WTC11 (cell line): ENCODE data around the gene SEL1L3. TPM values are rescaled to one million over a fixed set of nuclear protein-coding genes. Genes with fewer than 3 reads are reported as not detected.

ENCODE experiments used
- ATAC-seq: fragments of 200-7000 bp; cut with Tn5 transposase; 2 replicates; pipeline ENCODE4 v1.10.0; 2021; ENCODE audit warnings: mild to moderate bottlenecking, moderate library complexity
- CTCF ChIA-PET: fragments of 300-600 bp; sonication (Branson Sonifier 250); formaldehyde crosslinking; loops from one replicate; lab custom pipeline; 2021; ENCODE audit warnings: antibody characterized with exemption; lab: Charles Lee
- POLR2A ChIA-PET: fragments of 350-600 bp; sonication (Branson Sonifier 250); formaldehyde crosslinking; loops from one replicate; lab custom pipeline; 2021; ENCODE audit warnings: antibody characterized with exemption; lab: Charles Lee
- DNase-seq: peaks from one replicate; pipeline ENCODE4 v3.0.0; 2021; ENCODE audit warnings: low spot score
- H3K27ac Mint-ChIP-seq: 2 replicates; pipeline ENCODE4 v1.8.0; 2021; ENCODE audit warnings: mixed read lengths
- H3K27me3 Mint-ChIP-seq: 2 replicates; pipeline ENCODE4 v1.8.0; 2021; ENCODE audit warnings: low read depth, mild to moderate bottlenecking, moderate library complexity, mixed read lengths
- H3K36me3 Mint-ChIP-seq: 2 replicates; pipeline ENCODE4 v1.8.0; 2021; ENCODE audit warnings: mixed read lengths
- H3K4me1 Mint-ChIP-seq: 2 replicates; pipeline ENCODE4 v1.8.0; 2022; ENCODE audit warnings: mixed read lengths
- H3K4me3 Mint-ChIP-seq: 2 replicates; pipeline ENCODE4 v1.8.0; 2021; ENCODE audit warnings: mild to moderate bottlenecking, moderate library complexity, mixed read lengths
- H3K9me3 Mint-ChIP-seq: 2 replicates; pipeline ENCODE4 v1.8.0; 2021; ENCODE audit warnings: mixed read lengths
- CREM ChIP-seq: sonication (generic); formaldehyde crosslinking; IDR thresholded peaks from 2 replicates; pipeline ENCODE4 v1.8.1; 2022; ENCODE audit warnings: mild to moderate bottlenecking, missing genetic modification reagents, moderate library complexity
- FOXJ3 ChIP-seq: sonication (generic); formaldehyde crosslinking; IDR thresholded peaks from 2 replicates; pipeline ENCODE4 v1.9.0; 2021; ENCODE audit warnings: missing genetic modification reagents, mild to moderate bottlenecking, borderline replicate concordance
- FOXP1 ChIP-seq: sonication (generic); formaldehyde crosslinking; IDR thresholded peaks from 2 replicates; pipeline ENCODE4 v1.8.0; 2022; ENCODE audit warnings: missing genetic modification reagents, mild to moderate bottlenecking, moderate library complexity, borderline replicate concordance
- GTF2I ChIP-seq: fragments of 250-450 bp; sonication (Bioruptor Pico); conservative IDR thresholded peaks from 2 replicates; pipeline ENCODE4 v1.4.0; 2021; ENCODE audit warnings: mild to moderate bottlenecking
- NR3C1 ChIP-seq: sonication (generic); formaldehyde crosslinking; conservative IDR thresholded peaks from 2 replicates; pipeline ENCODE4 v1.8.1; 2023; ENCODE audit warnings: low read depth, mild to moderate bottlenecking, missing genetic modification reagents
- PREB ChIP-seq: sonication (generic); formaldehyde crosslinking; IDR thresholded peaks from 2 replicates; pipeline ENCODE4 v1.8.1; 2022; ENCODE audit warnings: mild to moderate bottlenecking, missing genetic modification reagents, moderate library complexity, borderline replicate concordance
- PRRX2 ChIP-seq: fragments of 250-450 bp; sonication (Bioruptor Pico); IDR thresholded peaks from 2 replicates; pipeline ENCODE4 v1.8.0; 2021; ENCODE audit warnings: mild to moderate bottlenecking
- SMAD3 ChIP-seq: sonication (generic); formaldehyde crosslinking; IDR thresholded peaks from 2 replicates; pipeline ENCODE4 v1.8.0; 2022; ENCODE audit warnings: missing genetic modification reagents, mild to moderate bottlenecking, borderline replicate concordance
- SP1 ChIP-seq: sonication (generic); formaldehyde crosslinking; conservative IDR thresholded peaks from 2 replicates; pipeline ENCODE4 v1.8.1; 2022; ENCODE audit warnings: missing genetic modification reagents
- ZNF232 ChIP-seq: sonication (generic); formaldehyde crosslinking; IDR thresholded peaks from 2 replicates; pipeline ENCODE4 v1.8.0; 2022; ENCODE audit warnings: mild to moderate bottlenecking, missing genetic modification reagents
- ZNF423 ChIP-seq: fragments of 250-450 bp; sonication (Bioruptor Pico); IDR thresholded peaks from 2 replicates; pipeline ENCODE4 v2.1.2; 2022; ENCODE audit warnings: mild to moderate bottlenecking, moderate library complexity
- total RNA-seq: library from RNA; stranded (reverse); gene quantifications from 3 replicates; pipeline ENCODE4 v1.2.3, GENCODE V29; 2021
- TF ChIP-seq, protein P1 (sequence below): sonication (generic); formaldehyde crosslinking; IDR thresholded peaks from 2 replicates; pipeline ENCODE4 v1.8.1; 2023; ENCODE audit warnings: mild to moderate bottlenecking, missing genetic modification reagents
- TF ChIP-seq, protein P2 (sequence below): sonication (generic); formaldehyde crosslinking; IDR thresholded peaks from 2 replicates; pipeline ENCODE4 v1.8.0; 2022; ENCODE audit warnings: mild to moderate bottlenecking, missing genetic modification reagents
- TF ChIP-seq, protein P3 (sequence below): fragments of 250-450 bp; sonication (Bioruptor Pico); IDR thresholded peaks from 2 replicates; pipeline ENCODE4 v2.1.2; 2022; ENCODE audit warnings: mild to moderate bottlenecking, moderate library complexity
- TF ChIP-seq, protein P4 (sequence below): fragments of 250-450 bp; sonication (Bioruptor Pico); IDR thresholded peaks from 2 replicates; pipeline ENCODE4 v1.9.0; 2021; ENCODE audit warnings: mild to moderate bottlenecking

SEL1L3 gene
- total RNA-seq, 1 experiment from 2014 or later, result 31.5 TPM

DNA sequence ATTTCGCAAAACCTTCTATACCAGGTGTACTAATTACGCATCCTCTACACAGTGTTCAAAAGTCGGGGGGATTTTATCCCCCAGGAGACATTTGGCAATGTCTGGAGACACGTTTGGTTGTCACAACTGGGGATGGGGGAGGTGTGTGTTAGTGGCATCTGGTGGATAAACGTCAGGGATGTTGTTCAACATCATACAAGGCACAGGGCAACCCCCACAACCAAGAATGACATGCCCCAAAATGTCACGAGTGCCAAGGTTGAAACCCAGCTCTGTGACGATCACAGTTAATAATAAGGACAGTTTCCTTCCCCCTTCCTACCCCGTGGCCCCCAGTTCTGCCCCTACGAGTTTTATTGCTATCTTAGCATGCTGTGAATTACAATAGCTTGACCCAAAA lies 15.9 kb upstream of the SEL1L3 start:
- CTCF ChIA-PET, result no interaction called here
- TF ChIP-seq CREM (CRISPR knock-in tag) (no peak), SP1 (no peak), NR3C1 (CRISPR knock-in tag) (no peak), FOXJ3 (no peak), PRRX2 (CRISPR knock-in tag) (no peak), GTF2I (CRISPR knock-in tag) (no peak), ZNF232 (no peak), SMAD3 (CRISPR knock-in tag) (no peak), ZNF423 (CRISPR knock-in tag) (no peak)
- TF ChIP-seq, protein P1, sequence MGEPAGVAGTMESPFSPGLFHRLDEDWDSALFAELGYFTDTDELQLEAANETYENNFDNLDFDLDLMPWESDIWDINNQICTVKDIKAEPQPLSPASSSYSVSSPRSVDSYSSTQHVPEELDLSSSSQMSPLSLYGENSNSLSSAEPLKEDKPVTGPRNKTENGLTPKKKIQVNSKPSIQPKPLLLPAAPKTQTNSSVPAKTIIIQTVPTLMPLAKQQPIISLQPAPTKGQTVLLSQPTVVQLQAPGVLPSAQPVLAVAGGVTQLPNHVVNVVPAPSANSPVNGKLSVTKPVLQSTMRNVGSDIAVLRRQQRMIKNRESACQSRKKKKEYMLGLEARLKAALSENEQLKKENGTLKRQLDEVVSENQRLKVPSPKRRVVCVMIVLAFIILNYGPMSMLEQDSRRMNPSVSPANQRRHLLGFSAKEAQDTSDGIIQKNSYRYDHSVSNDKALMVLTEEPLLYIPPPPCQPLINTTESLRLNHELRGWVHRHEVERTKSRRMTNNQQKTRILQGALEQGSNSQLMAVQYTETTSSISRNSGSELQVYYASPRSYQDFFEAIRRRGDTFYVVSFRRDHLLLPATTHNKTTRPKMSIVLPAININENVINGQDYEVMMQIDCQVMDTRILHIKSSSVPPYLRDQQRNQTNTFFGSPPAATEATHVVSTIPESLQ (CRISPR knock-in tag), result no peak
- TF ChIP-seq, all 79 proteins: peak for 0
- Mint-ChIP-seq H3K4me1 (no peaks in the 10 kb centered on the region; the same call in 1 of the 2 replicates), H3K36me3 (no peaks in the 10 kb centered on the region), H3K4me3 (no peak overlapping the region), H3K9me3 (peaks cover 4% of the 10 kb centered on the region; the same call in 1 of the 2 replicates), H3K27ac (no peak overlapping the region), H3K27me3 (no peaks in the 10 kb centered on the region; the same call in 1 of the 2 replicates)
- POLR2A ChIA-PET, result no interaction called here
- ATAC-seq (no peak), DNase-seq (no peak)

DNA sequence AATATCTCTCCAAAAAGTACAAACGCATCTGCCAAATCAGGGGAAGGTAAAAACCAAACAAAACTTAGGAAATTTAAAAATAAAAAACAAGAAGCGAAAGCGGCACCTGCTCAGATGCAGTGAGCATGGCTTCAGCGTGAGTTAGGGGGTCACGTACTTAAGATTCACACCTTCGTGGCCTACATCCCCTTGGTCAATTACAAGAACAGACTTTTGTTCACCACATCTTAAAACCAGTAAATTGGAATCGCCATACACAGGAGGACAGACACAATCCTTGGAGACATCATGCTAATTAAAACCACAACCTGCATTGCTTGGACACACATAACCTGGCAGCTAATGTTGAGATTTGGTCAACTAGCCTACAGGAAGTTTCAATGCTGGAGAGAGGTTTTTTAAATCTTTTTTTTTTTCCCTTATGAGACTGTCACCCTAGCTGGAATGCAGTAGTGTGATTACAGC lies 12.5 kb upstream of the SEL1L3 start:
- no peak overlapping the region for H3K4me3 Mint-ChIP-seq
- peaks cover 2% of the 10 kb centered on the region; the same call in 1 of the 2 replicates for H3K27me3 Mint-ChIP-seq
- DNase-seq, result no peak
- CTCF ChIA-PET, result no interaction called here
- no peaks in the 10 kb centered on the region; the same call in 1 of the 2 replicates for H3K4me1 Mint-ChIP-seq
- H3K9me3 Mint-ChIP-seq, result peaks cover 4% of the 10 kb centered on the region; the same call in 1 of the 2 replicates
- TF ChIP-seq ZNF232 (no peak), FOXP1 (CRISPR knock-in tag) (no peak), FOXJ3 (no peak), PREB (CRISPR knock-in tag) (no peak)
- TF ChIP-seq, protein P2, sequence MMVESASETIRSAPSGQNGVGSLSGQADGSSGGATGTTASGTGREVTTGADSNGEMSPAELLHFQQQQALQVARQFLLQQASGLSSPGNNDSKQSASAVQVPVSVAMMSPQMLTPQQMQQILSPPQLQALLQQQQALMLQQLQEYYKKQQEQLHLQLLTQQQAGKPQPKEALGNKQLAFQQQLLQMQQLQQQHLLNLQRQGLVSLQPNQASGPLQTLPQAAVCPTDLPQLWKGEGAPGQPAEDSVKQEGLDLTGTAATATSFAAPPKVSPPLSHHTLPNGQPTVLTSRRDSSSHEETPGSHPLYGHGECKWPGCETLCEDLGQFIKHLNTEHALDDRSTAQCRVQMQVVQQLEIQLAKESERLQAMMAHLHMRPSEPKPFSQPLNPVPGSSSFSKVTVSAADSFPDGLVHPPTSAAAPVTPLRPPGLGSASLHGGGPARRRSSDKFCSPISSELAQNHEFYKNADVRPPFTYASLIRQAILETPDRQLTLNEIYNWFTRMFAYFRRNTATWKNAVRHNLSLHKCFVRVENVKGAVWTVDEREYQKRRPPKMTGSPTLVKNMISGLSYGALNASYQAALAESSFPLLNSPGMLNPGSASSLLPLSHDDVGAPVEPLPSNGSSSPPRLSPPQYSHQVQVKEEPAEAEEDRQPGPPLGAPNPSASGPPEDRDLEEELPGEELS (CRISPR knock-in tag), result no peak
- TF ChIP-seq, protein P3, sequence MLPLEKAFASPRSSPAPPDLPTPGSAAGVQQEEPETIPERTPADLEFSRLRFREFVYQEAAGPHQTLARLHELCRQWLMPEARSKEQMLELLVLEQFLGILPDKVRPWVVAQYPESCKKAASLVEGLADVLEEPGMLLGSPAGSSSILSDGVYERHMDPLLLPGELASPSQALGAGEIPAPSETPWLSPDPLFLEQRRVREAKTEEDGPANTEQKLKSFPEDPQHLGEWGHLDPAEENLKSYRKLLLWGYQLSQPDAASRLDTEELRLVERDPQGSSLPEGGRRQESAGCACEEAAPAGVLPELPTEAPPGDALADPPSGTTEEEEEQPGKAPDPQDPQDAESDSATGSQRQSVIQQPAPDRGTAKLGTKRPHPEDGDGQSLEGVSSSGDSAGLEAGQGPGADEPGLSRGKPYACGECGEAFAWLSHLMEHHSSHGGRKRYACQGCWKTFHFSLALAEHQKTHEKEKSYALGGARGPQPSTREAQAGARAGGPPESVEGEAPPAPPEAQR (CRISPR knock-in tag), result no peak
- TF ChIP-seq, protein P4, sequence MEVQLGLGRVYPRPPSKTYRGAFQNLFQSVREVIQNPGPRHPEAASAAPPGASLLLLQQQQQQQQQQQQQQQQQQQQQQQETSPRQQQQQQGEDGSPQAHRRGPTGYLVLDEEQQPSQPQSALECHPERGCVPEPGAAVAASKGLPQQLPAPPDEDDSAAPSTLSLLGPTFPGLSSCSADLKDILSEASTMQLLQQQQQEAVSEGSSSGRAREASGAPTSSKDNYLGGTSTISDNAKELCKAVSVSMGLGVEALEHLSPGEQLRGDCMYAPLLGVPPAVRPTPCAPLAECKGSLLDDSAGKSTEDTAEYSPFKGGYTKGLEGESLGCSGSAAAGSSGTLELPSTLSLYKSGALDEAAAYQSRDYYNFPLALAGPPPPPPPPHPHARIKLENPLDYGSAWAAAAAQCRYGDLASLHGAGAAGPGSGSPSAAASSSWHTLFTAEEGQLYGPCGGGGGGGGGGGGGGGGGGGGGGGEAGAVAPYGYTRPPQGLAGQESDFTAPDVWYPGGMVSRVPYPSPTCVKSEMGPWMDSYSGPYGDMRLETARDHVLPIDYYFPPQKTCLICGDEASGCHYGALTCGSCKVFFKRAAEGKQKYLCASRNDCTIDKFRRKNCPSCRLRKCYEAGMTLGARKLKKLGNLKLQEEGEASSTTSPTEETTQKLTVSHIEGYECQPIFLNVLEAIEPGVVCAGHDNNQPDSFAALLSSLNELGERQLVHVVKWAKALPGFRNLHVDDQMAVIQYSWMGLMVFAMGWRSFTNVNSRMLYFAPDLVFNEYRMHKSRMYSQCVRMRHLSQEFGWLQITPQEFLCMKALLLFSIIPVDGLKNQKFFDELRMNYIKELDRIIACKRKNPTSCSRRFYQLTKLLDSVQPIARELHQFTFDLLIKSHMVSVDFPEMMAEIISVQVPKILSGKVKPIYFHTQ, result no peak
- ATAC-seq, result no peak
- POLR2A ChIA-PET, result no interaction called here
- no peak overlapping the region for H3K27ac Mint-ChIP-seq
- no peaks in the 10 kb centered on the region for H3K36me3 Mint-ChIP-seq
